Diencephalon (tissue), 1 donor: ENCODE measurements around the gene C1QTNF7. TPM values are rescaled to one million over a fixed set of nuclear protein-coding genes. Genes with fewer than 3 reads are reported as not detected.

ENCODE experiments used
- small RNA-seq: library from RNA; depleted of rRNA; stranded (forward); fragments of <200 nt; gene quantifications from one replicate; pipeline ENCODE3, GENCODE V24; 2014
- total RNA-seq: library from RNA; depleted of rRNA; stranded (reverse); fragments of >200 nt; gene quantifications from one replicate; pipeline ENCODE4 v1.2.3, GENCODE V29; 2014

Gene C1QTNF7, protein sequence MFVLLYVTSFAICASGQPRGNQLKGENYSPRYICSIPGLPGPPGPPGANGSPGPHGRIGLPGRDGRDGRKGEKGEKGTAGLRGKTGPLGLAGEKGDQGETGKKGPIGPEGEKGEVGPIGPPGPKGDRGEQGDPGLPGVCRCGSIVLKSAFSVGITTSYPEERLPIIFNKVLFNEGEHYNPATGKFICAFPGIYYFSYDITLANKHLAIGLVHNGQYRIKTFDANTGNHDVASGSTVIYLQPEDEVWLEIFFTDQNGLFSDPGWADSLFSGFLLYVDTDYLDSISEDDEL
- 0.69 TPM for total RNA-seq

DNA sequence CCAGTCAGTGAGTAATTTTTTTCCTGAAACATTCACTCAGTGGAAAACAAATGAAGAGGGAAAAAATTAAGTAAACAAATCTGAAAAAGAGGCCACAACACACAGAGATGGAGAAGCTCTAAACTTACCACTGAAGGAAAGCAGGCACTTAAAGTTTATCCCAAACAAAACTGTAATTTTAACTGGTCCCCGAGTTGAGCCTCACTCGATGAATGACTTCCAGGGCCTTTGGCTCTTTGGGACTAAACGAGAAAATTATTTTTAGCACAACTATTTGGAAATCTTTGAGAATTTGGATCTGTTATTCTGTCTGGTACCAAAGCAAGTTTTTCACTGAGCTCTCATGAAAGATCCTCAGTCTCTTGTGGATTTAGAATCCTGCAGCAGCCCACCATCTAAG, at the start of gene C1QTNF7:
TSS of gene C1QTNF7 (plus strand) at position 333 of the 400 bp plus-strand sequence. CDS start 7,711 bp downstream, outside the sequence.

DNA sequence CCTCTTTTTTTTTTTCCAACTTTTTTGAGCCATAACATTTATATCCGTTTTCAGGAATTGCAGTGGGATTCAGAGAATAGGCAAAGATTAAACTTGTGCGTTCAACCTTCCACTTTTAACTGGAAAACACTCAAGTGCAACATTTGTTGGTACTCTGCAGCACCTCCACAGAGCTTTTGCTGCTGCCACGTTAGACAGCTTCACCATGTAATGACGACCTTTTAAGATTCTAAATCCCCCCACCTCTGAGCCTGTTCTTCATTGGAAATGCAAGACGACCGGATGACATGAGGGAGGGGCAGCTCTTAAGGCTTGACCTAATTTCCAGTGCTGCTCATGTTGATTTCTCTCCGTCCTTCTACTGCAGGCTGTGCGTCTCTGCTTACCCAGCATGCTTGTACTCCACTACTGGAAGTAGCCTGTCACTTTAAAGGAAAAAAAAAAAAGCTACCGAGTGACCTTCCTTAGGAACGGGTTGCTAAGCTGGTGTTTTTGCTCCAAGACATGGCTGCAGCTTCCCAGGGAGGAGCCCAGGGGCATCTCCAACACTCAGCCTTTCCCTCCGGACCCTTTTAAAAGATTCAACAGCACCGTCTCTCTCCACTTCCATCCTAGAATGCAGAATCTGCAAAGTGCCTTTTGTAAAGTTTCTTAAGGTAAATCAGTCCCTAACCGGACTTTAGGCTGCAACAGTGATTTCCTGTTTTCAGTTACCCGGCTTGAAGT, 41.7 kb downstream of the C1QTNF7 start, which contains the start of gene CC2D2A:
TSS of gene CC2D2A (plus strand) at position 481 of the 726 bp plus-strand sequence. CDS start 6,051 bp downstream, outside the sequence.

Small RNA genes lying within 50 kb of the gene (small RNA-seq; reads per million reads assigned to genes)
- gene AC007016.1, result not detected

Other genes starting within 250 kb of the C1QTNF7 start
- 27.2 TPM for gene CC2D2A, start 41.8 kb downstream of the C1QTNF7 start, total RNA-seq
- 185 TPM for gene FBXL5, start 227.3 kb downstream of the C1QTNF7 start, total RNA-seq